Effector CD8-positive, alpha-beta T cell (primary cell): Measurements from ENCODE around the gene LEF1.
"Not testable (repeated sequence)": the region's sequence is repeated elsewhere in the genome, so short reads cannot be mapped to it uniquely, and the experiment has no call there.

Experiments
- DNase-seq: peaks from one replicate; lab custom pipeline; 2025; lab: John Stamatoyannopoulos, UW

LEF1 gene

GRCh38 chr4:108034565-108034964 is 134.2 kb downstream of the LEF1 start:
- no peak for DNase-seq

- no peak for DNase-seq
Observed at GRCh38 chr4:108033348-108033747, 135.4 kb downstream of the LEF1 start.

GRCh38 chr4:108031427-108032083 is 137.2 kb downstream of the LEF1 start:
- no peak for DNase-seq

DNA sequence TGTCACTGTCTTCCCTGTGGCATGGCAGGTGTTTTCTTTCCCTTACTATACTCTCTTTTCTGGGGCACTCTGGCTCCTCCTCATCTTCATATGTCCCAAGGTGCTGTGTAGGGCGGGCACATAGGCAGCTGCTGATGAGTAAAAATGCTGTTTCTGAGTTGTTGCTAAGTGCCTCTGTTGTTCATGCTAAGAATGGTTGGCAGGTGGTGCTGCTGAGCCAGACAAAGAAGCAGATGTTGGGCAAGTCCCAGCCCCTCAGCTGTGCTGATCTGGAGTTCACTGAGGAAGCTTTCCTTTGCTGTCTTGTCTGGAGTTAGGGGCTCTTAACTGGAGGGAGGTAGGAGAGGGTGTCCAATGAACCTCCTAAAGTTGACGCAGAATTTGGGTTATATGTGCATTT is 138.4 kb downstream of the LEF1 start:
- peak; percentile 53 for DNase-seq

DNA sequence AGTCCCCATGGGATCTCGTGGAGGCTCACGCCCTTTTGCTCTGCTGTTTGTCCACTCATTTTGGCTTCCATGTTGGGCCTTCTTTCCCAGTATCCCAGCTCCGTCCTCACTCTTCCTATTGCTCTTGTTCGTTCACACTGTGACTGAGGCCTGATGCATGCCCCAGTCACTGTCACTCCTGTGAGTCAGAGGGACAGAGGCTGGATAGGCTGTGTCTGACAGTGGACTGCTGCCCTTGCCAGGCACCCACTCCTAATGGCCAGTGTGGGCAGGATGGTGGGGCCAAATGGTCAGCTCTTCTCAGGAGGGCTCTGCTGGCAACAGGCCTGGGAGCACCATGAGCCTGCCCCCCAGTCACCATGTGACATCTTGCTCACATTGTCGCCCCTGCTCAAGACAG is 139.0 kb downstream of the LEF1 start:
- DNase-seq: no peak

DNA sequence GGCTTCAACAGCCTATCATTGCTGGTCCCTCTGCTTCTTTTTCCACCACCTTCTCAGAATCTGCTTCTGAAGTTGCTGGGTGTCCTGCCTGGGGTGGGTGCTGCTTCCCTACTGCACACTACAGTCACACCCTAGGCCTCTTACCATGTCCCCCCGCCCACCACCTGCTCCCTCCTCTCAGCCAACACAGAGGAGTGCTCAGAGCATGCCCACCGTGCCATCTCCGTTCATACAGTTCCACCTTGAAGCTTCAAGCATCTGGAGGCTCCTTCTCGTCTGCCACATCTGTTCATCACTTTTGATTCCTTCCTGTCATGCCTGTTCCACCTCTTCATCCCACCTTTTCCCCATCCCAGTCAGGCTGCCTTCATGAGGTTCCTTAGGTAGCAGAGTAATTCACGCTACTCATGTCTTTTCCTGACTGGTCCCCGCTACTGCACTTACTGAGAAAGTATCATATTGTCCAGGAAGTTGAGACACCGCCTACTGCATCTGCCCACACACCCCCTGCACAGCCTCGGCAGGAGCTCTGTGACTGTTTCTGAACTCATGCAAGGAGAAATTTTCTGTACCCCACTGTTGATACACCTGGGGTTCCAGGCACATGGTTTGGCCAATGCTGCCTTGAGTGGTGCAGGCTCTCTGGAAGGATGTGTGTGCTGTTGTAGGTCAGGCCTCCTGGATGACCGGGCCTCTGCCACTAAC is 139.6 kb downstream of the LEF1 start:
- DNase-seq: peak; percentile 3

DNA sequence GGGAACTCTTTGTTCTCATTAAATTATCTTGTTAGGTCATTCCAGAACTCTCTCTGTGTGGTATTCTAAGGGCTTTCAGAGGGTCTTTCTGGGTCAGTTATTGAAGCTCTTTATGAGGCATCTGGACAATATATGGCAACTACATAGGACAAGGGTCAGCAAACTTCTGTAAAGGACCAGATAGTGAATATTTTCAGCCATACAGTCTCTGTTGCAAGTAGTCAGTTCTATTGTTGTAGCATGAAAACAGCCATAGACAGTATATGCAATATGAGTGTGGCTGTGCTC is 143.9 kb downstream of the LEF1 start:
- no peak for DNase-seq

DNA sequence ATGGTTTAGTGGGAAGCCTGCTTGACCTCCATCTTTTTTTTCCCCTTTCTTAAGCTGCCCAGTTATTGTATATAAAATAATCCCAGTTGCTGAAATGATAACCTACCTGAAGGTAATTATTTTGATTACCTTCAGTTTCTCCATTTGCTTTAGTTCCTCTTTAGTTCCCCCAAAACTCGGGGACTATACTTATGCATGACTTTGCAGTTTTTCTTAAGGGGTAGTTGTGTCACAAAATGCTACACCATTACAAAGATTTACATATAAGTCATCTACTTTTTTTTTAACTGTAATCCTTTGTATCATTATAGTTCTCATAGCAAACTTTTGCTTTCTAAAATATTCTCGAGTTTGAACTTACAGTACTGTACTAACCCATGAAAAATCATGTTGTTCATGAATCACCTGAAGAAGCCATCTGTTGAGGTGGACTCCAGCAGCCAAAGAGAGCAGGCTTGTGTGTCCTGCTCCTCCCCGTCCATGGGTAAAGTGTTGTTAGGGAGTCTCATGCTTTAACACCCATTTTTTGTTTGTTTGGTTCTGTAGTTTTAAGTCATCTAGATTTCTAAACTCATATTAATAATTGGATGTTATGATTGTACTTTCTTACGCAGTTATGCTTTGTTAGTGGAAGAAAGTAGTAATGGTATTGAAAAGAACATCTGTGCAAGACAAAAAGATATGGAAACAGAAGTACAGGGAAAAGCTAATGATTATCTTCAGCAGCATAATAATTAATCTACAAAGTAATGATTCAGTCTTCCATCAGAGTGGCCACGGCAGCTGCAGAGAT is 144.5 kb downstream of the LEF1 start:
- no peak for DNase-seq

GRCh38 chr4:108018884-108019187 is 149.9 kb downstream of the LEF1 start:
- no peak for DNase-seq

GRCh38 chr4:108018040-108018883 is 150.5 kb downstream of the LEF1 start:
- peak; percentile 82 for DNase-seq

DNA sequence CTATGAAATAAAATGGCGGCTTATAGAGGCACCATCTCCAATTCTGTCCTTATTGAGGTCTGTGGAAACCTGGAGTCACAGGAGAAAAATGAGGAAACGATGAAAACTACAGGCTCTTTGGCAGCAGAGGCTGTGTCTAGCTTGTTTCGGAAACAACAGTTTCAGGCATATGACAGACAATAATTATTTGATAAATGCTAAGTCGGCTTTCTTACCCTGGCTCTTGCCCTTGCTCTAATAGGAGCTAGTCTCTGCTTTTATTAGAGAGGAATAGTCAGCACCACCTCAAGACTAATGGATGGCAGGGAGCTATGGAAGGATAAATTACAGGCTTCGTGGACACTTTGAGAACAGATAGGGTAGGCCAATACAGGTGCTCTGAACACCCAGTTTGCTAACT is 154.8 kb downstream of the LEF1 start:
- no peak for DNase-seq

DNA sequence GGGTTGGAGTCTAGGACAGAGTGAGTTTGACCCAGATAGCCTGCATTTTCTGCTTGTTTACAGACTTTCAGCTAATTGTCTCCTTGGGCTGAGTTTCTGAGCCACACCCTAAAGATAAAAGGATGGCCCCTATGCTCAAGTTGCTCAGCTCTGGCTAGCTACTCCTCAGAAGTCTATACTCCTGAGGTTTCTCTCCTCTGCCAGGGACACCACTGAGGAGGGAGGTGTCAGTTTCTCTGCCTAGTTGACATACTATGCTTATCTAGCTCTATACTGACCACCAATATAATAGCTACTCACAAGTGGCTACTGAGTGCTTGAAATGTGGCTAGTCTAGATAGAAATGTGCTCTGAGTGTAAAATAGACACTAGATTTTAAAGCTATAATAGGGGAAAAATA is 155.4 kb downstream of the LEF1 start:
- no peak for DNase-seq

- DNase-seq: not testable (repeated sequence)
Observed at GRCh38 chr4:108012382-108012781, 156.3 kb downstream of the LEF1 start.

DNA sequence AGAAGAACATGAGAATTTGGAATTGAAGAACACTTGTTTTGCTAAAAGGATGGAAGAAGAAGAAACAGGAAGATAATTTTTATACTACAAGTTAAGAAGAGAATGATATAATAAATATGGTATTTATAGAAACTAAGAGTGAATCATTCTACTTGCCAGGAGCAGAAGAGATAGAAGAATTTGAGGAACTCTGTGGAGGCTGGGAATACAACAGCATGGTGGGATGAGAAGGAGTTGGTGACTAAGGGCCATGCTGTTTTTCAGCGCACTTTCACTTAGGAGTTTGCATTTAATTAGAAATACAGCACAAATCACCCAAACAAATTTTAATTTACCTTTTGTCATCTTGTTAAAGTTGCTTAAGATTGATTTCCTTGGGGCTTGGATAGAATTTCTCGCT is 158.6 kb downstream of the LEF1 start:
- no peak for DNase-seq

GRCh38 chr4:108008721-108009120 is 160.0 kb downstream of the LEF1 start:
- DNase-seq: no peak

DNA sequence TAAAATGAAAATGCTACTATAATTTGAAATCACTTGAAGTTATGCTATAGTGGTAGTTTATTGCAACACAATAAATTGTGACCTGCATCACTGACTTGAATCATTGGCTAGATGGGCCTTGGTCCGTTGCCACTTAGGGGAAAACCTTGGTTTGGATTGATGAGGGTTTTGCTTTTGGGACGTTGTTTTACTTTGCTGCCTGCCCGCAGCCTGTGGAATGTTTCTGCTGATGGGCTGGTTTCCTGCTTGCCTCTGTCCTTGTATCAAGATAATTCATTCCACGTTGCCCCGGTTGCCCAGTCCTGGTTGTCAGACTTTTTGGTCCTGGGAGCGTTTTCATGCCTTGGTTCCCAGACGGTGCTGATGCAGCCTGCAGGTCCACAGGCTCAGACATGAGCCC is 160.7 kb downstream of the LEF1 start:
- no peak for DNase-seq

DNA sequence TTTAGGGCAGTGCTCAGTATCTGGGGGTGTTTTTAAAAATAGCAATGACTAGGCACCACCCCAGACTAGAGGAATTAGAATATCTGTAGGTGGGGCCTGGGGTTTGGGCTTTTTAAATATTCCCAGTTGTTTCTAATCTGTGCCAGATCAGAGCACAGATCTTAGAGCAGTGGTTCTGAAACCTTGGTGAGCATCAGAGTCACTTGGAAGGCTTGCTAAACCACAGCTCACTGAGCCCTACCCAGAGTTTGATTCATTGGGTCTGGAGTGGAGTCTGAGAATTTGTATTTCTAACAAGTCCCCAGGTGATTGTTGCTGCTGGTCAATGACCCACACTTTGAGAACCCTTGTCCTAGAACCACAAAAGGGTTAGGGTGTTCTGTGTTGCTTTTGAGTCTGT is 162.4 kb downstream of the LEF1 start:
- DNase-seq: no peak

GRCh38 chr4:108005807-108006206 is 162.9 kb downstream of the LEF1 start:
- no peak for DNase-seq

DNA sequence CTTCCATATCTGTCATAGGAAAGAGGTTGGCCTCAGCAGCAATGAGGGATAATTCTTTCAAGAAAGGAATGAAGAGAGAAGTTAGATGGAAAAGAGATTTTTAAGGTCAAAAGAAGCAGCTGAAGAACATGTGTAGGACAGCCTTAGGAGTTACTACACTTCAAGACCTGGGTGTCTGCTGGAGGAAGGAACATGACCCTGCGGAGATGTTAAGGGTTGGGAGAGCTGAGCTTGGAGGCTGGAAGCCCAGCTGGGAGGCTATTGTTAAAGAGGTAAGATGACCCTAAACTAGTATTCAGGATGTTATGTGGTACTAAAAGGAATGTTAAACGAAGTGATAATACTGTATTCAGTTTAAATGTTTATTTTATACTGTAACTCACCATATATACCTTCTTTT is 164.1 kb downstream of the LEF1 start:
- DNase-seq: no peak

DNA sequence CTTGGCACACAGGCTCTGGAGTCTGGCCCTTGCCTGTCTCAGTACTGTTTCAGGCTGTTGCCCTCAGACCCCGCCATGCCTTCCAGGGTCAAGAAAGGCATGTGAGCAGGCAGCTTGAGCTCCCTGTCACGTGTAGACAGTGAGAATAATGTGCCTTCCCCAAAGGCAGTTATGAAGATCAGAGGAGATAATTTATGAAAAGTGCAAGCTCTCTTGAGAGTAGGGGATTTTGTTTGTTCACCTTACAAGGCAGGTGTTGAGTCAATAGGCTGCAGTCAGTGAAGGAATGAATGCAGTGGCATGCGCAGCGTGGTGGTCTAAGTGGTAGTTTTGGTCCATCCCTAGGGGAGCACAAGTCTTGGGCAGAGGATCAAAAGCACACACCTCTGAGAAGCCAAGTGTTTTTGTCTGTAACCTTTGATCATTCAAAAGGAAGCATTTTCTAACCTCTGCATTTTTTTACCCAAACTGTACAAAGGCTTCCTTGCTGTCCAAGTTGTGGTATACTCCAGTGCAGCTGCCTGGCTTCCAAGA is 164.7 kb downstream of the LEF1 start:
- no peak for DNase-seq

DNA sequence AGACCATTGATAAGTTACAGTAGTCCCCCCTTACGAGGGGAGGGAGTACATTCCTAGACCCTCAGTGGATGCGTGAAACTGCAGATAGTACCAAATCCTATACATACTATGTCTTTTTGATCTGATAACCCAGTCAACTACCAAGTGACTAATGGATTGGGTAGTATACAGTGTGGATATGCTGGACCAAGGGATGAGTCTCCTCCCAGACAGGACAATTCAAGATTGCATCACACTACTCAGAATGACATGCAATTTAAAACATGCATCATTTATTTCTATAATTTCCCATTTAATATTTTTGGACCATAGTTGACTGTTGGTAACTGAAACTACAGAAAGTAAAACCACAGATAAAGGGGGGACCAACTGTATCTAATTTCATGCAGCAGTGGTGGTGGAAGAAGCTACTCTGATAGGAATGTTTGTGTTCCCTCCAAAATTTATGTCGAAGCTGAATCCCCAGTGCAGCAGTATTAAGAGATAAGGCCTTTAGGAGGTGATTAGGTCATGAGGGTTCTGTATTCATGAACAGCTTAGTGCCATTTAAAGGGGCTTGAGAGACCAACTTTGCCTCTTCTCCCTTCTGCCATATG is 167.1 kb downstream of the LEF1 start:
- no peak for DNase-seq
